ENCODE results near the gene PDE7B.

PDE7B gene

DNA sequence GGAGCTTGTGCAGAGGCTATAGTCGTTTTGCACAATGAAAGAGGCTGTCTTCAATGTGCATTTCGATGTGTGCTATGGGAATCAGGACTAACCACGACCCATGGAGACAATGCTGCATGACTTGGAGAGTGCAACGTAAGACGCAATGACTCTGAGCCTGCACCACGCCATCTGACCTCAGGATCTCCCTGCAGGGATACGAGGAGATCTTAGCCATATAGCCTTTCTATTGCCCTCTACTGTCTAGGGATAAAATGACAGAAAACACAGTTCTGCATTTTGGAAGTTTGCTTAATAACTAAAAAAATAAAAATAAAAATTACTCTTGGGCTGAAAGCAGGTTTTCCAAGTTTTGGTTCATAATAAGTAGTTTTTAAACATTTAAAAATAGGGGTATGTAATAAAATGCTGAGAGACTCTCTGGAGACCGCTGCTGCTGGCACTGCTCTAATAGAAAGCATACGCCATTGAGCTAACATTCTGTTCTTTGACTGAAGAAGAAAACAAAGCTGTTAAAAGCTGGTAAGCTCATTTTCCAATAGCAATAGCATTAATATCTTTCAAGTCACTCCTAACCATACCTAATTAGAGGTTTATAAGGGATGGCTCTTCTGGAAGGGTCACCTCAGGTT is 87.2 kb downstream of the PDE7B start:
- H3K9ac ChIP-seq (ENCODE audit: low read length) = no peak overlapping the region
- H3K36me3 ChIP-seq (ENCODE audit: insufficient read depth, low read length) = no peaks in the 10 kb centered on the region
- no peaks in the 10 kb centered on the region for H3K27me3 ChIP-seq (ENCODE audit: control insufficient read depth in 1 of 2, insufficient read depth in 2 of 2, low read length in 2 of 2)
- H3K27ac ChIP-seq (ENCODE audit: low read depth, low read length) = no peak overlapping the region
- H3K9me3 ChIP-seq (ENCODE audit: low read length) = no peaks in the 10 kb centered on the region
- H3K4me3 ChIP-seq (ENCODE audit: low read depth in 1 of 2, low read length in 2 of 2) = no peak overlapping the region
- H3K4me1 ChIP-seq (ENCODE audit: insufficient read depth, low read length) = no peaks in the 10 kb centered on the region

DNA sequence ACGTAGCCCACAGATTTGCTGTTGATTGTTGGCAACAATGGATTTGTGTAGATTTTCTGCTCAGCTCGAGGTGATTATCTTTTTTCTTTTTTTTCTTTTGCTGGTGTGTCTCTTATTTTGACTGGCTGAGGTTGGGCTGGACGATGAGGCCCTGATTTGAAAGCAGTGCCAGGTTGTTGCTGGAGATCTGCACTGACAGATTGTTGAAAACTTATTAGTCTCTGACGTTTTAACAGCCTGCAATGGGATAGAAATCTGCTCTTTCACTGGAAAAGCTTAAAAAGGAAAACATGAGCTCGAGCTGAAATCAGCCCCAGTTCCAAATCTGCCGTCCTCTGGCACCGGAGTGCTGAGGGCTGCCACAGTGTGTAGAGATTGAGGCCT is 87.7 kb downstream of the PDE7B start:
- no peak overlapping the region for H3K4me3 ChIP-seq (ENCODE audit: low read depth in 1 of 2, low read length in 2 of 2)
- H3K9ac ChIP-seq (ENCODE audit: low read length) = no peak overlapping the region

DNA sequence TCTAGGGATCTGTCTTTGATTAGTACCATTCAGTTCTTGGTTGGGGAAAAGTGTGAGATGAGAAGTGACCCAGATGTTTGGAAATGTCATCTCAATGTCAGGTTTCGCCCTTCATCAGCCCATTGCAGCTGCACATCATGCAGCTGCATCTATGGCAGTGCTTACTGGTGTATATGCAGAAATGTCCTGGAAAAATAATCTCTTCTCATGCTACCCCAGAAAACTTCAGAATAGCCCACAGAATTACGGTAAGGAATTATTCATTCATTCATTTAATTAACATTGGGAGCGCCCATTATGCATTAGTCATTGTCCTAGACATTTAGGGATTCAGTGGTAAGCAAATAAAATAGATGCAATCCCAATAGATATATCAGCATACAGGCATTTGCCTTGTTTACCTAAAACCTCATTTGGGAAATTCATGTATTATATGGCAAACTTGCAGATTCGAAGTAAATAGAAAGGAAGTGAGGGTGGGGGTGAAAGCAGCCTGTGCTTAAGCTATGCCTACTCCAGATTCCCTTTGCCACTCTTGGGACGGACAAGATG is 89.2 kb downstream of the PDE7B start:
- no peaks in the 10 kb centered on the region for H3K27me3 ChIP-seq (ENCODE audit: control insufficient read depth in 1 of 2, insufficient read depth in 2 of 2, low read length in 2 of 2)
- H3K4me1 ChIP-seq (ENCODE audit: insufficient read depth, low read length) = no peaks in the 10 kb centered on the region
- H3K36me3 ChIP-seq (ENCODE audit: insufficient read depth, low read length) = no peaks in the 10 kb centered on the region
- H3K9me3 ChIP-seq (ENCODE audit: low read length) = no peaks in the 10 kb centered on the region
- H3K4me3 ChIP-seq (ENCODE audit: low read depth in 1 of 2, low read length in 2 of 2) = no peak overlapping the region
- H3K27ac ChIP-seq (ENCODE audit: low read depth, low read length) = no peak overlapping the region
- H3K9ac ChIP-seq (ENCODE audit: low read length) = no peak overlapping the region

More for the DNA sequence above, 87.7 kb downstream of the PDE7B start:
- Histone ChIP-seq H3K27ac (ENCODE audit: low read depth, low read length) (no peak overlapping the region), H3K27me3 (ENCODE audit: control insufficient read depth in 1 of 2, insufficient read depth in 2 of 2, low read length in 2 of 2) (no peaks in the 10 kb centered on the region), H3K9me3 (ENCODE audit: low read length) (no peaks in the 10 kb centered on the region), H3K36me3 (ENCODE audit: insufficient read depth, low read length) (no peaks in the 10 kb centered on the region), H3K4me1 (ENCODE audit: insufficient read depth, low read length) (no peaks in the 10 kb centered on the region)

DNA sequence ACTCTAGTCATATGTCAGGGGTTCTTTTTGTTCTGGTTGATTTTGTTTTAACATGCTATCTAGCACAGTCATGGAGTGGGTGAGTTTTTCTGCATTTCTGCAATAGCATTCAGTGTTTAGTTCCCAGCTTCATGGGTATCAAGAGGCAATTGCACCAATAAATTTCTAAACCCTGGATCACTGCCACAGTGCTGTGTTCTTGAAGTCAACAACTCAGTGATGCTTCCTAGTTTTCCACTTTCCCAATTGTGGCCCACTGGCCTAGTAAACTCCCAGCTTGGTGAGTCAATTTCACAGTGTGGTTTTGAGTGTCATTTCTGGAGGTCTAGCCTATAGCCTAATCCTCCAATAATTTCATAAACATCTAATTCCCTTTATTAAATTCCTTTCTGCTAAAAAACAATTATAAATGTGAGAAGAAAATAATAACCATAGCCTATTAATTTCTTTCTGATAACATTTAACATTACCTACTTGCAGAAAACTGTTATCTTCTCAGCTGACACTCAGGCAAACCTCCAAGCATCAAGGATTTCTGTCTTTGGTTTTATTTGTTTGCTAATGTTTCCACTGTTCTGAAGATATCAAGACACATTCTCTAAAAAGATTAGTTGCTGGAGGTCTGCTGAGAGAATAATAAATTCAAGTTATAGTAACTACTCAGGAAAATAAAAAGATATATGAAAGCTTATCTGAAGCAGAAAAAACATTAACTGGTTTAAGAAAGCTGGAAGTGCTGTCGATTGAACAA is 89.9 kb downstream of the PDE7B start:
- no peak overlapping the region for H3K4me3 ChIP-seq (ENCODE audit: low read depth in 1 of 2, low read length in 2 of 2)
- H3K27ac ChIP-seq (ENCODE audit: low read depth, low read length) = no peak overlapping the region
- no peaks in the 10 kb centered on the region for H3K27me3 ChIP-seq (ENCODE audit: control insufficient read depth in 1 of 2, insufficient read depth in 2 of 2, low read length in 2 of 2)
- H3K36me3 ChIP-seq (ENCODE audit: insufficient read depth, low read length) = no peaks in the 10 kb centered on the region
- H3K9me3 ChIP-seq (ENCODE audit: low read length) = no peaks in the 10 kb centered on the region
- H3K9ac ChIP-seq (ENCODE audit: low read length) = no peak overlapping the region
- H3K4me1 ChIP-seq (ENCODE audit: insufficient read depth, low read length) = no peaks in the 10 kb centered on the region

DNA sequence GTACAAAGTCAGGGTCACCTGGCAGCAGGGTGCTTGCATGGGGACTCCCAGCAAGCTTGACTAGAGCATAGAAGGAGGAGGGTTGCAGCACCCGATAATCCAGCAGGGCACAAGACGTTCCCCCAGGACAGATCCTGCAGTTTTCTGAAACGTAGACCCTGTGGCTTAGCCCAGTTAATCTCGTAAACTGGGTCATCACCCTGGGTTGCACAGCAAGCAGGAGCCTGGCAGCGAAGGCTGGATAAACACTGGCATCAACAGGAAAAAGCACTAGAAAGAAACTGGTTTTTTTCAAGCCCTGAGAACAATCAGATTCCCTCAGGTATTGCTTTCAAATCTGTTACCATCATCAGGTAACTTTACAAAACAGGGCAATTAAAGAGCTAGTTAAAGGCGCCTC is 92.6 kb downstream of the PDE7B start:
- no peak overlapping the region for H3K27ac ChIP-seq (ENCODE audit: low read depth, low read length)
- no peaks in the 10 kb centered on the region for H3K4me1 ChIP-seq (ENCODE audit: insufficient read depth, low read length)
- no peak overlapping the region for H3K9ac ChIP-seq (ENCODE audit: low read length)
- no peaks in the 10 kb centered on the region for H3K9me3 ChIP-seq (ENCODE audit: low read length)
- H3K27me3 ChIP-seq (ENCODE audit: control insufficient read depth in 1 of 2, insufficient read depth in 2 of 2, low read length in 2 of 2) = no peaks in the 10 kb centered on the region
- H3K4me3 ChIP-seq (ENCODE audit: low read depth in 1 of 2, low read length in 2 of 2) = no peak overlapping the region
- no peaks in the 10 kb centered on the region for H3K36me3 ChIP-seq (ENCODE audit: insufficient read depth, low read length)

DNA sequence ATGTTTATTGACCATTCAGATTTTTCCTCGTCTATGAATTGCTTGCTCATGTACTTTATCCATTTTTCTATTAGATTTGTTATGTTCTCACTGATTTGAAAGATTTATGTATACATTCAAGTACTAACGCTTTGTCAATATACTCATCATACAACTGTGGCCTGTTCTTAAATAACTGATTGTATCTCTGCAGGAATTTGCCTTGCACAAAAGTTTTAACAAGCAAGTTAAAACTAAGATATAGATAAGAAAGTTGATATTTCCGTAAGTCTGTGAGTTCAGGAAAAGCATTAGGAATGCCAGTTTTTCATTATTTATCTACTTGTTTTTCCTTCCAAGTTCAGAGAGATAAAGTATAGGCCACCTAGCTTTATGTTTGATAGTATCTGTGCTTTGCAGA is 95.2 kb downstream of the PDE7B start:
- no peaks in the 10 kb centered on the region for H3K9me3 ChIP-seq (ENCODE audit: low read length)
- no peaks in the 10 kb centered on the region for H3K36me3 ChIP-seq (ENCODE audit: insufficient read depth, low read length)
- H3K9ac ChIP-seq (ENCODE audit: low read length) = no peak overlapping the region
- H3K4me1 ChIP-seq (ENCODE audit: insufficient read depth, low read length) = no peaks in the 10 kb centered on the region
- no peak overlapping the region for H3K4me3 ChIP-seq (ENCODE audit: low read depth in 1 of 2, low read length in 2 of 2)
- H3K27ac ChIP-seq (ENCODE audit: low read depth, low read length) = no peak overlapping the region
- no peaks in the 10 kb centered on the region for H3K27me3 ChIP-seq (ENCODE audit: control insufficient read depth in 1 of 2, insufficient read depth in 2 of 2, low read length in 2 of 2)

DNA sequence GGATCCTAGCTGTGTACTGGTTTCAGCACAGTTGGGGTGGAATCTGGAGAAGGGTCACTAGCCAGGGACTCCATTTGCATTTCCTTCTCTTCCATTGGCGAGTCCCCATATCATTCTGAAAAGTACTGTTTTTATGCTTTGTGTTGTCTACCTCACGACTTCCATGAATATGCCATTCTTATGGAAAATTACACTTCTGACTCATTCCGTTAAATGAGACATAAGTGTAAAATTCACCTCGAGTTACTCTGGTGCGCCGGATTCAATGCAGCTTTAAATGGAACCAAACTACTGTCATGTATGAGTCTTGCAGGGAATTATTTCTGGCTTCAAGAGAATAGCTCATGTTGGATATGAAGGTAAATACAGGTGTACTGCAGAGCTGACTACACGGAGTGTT is 99.2 kb downstream of the PDE7B start:
- Histone ChIP-seq H3K4me1 (ENCODE audit: insufficient read depth, low read length) (no peaks in the 10 kb centered on the region), H3K9me3 (ENCODE audit: low read length) (no peaks in the 10 kb centered on the region), H3K9ac (ENCODE audit: low read length) (no peak overlapping the region), H3K27me3 (ENCODE audit: control insufficient read depth in 1 of 2, insufficient read depth in 2 of 2, low read length in 2 of 2) (no peaks in the 10 kb centered on the region), H3K4me3 (ENCODE audit: low read depth in 1 of 2, low read length in 2 of 2) (no peak overlapping the region), H3K36me3 (ENCODE audit: insufficient read depth, low read length) (no peaks in the 10 kb centered on the region), H3K27ac (ENCODE audit: low read depth, low read length) (no peak overlapping the region)

DNA sequence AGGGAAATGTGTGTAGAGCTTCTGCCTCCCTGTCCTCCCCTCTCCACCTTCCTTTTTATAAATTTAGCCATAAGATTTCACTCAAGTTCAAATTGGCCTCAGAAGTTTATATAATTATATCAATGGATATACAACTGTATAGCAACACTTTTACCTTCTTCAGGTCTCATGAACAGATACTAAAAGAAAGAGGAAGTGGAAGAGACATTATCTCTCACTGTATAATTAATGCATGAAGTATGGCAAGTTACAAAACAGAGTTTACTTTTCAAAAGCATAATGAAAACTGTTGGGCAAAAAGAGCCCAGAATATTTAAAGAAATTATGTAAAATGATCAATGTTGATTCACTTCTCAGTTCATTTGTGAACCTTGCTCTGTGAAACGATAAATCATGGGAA is 99.7 kb downstream of the PDE7B start:
- no peaks in the 10 kb centered on the region for H3K36me3 ChIP-seq (ENCODE audit: insufficient read depth, low read length)
- no peaks in the 10 kb centered on the region for H3K9me3 ChIP-seq (ENCODE audit: low read length)
- no peak overlapping the region for H3K4me3 ChIP-seq (ENCODE audit: low read depth in 1 of 2, low read length in 2 of 2)
- no peaks in the 10 kb centered on the region for H3K27me3 ChIP-seq (ENCODE audit: control insufficient read depth in 1 of 2, insufficient read depth in 2 of 2, low read length in 2 of 2)
- H3K4me1 ChIP-seq (ENCODE audit: insufficient read depth, low read length) = no peaks in the 10 kb centered on the region
- H3K27ac ChIP-seq (ENCODE audit: low read depth, low read length) = no peak overlapping the region
- no peak overlapping the region for H3K9ac ChIP-seq (ENCODE audit: low read length)

DNA sequence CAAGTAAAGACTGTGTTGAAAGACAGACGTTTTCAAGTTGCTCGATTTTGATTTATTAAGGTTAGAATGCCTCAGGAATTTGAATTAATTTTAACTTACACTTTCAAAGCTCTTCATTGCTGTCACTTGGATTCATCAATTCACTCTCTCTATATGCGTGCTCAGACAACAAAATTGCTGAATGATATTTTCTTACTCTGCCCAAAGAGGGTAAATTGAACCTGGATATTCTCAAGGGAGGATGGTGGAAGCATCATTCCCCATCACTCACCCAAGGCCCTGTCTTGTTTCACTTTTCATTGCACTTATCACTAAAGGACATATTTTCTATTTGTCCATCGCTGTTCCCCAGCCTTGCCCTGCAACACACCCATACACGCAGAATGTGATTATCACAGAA is 102.3 kb downstream of the PDE7B start:
- Histone ChIP-seq H3K36me3 (ENCODE audit: insufficient read depth, low read length) (no peaks in the 10 kb centered on the region), H3K9ac (ENCODE audit: low read length) (no peak overlapping the region), H3K9me3 (ENCODE audit: low read length) (no peaks in the 10 kb centered on the region), H3K4me3 (ENCODE audit: low read depth in 1 of 2, low read length in 2 of 2) (no peak overlapping the region), H3K27me3 (ENCODE audit: control insufficient read depth in 1 of 2, insufficient read depth in 2 of 2, low read length in 2 of 2) (no peaks in the 10 kb centered on the region), H3K4me1 (ENCODE audit: insufficient read depth, low read length) (no peaks in the 10 kb centered on the region), H3K27ac (ENCODE audit: low read depth, low read length) (no peak overlapping the region)

DNA sequence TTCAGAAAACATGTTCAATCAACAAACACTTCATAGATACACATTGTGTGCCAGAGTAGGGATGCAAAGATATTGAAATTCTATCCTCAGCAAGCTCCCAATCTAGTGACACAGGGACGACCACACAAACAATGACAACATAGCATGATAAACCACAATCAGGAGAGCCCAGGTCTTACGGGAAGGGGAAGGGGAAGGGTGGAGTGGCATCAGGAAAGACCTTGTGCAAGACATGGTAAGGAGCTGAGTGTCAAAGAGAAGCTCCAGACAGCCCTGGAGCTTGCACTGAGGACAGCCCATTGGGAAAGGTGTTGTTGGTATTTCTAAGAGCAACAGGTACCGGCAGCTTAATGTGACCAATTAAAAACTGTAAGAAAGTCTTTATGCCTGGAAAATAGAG is 103.6 kb downstream of the PDE7B start:
- Histone ChIP-seq H3K27me3 (ENCODE audit: control insufficient read depth in 1 of 2, insufficient read depth in 2 of 2, low read length in 2 of 2) (no peaks in the 10 kb centered on the region), H3K4me3 (ENCODE audit: low read depth in 1 of 2, low read length in 2 of 2) (no peak overlapping the region), H3K4me1 (ENCODE audit: insufficient read depth, low read length) (no peaks in the 10 kb centered on the region), H3K9ac (ENCODE audit: low read length) (no peak overlapping the region), H3K36me3 (ENCODE audit: insufficient read depth, low read length) (no peaks in the 10 kb centered on the region), H3K9me3 (ENCODE audit: low read length) (no peaks in the 10 kb centered on the region), H3K27ac (ENCODE audit: low read depth, low read length) (no peak overlapping the region)

DNA sequence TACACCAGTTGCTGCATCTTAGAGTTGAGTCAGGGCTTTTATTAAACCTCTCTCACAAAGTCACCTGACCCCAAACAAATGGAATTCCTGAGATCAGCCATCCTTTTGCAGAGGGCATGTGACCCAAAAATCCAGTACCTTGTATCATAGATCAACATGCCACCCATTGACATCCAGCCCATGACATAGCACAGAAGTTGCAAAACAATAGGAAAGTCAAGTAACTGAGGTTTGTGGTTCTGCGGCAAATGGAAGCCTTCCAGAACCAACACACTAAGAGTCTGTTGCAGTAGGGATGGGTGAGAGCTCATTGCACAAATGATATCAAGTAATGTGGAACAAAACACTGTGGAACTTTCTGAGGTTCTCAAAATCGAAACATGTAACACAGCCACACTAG is 111.2 kb downstream of the PDE7B start:
- no peaks in the 10 kb centered on the region for H3K4me1 ChIP-seq (ENCODE audit: insufficient read depth, low read length)

DNA sequence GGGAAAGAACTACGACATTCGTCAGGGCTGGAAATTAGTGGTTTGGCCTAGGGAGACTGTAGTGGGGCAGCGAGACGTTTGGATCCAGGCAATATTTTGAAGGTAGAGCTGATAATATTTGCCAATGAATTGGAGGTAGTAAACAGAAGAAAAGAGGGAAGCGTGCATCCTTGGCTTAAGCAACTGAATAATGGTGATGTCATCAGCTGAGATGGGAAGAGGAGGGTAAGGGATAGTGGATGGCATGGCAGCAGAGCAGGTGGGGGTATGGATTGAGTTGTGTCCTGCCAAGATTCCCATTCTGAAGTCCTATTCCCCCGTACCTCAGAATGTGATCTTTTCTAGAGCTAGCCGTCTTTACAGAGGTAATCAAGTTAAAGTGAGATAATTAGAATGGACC is 119.2 kb downstream of the PDE7B start:
- Histone ChIP-seq H3K27me3 (ENCODE audit: control insufficient read depth in 1 of 2, insufficient read depth in 2 of 2, low read length in 2 of 2) (no peaks in the 10 kb centered on the region), H3K36me3 (ENCODE audit: insufficient read depth, low read length) (no peaks in the 10 kb centered on the region), H3K27ac (ENCODE audit: low read depth, low read length) (no peak overlapping the region), H3K9ac (ENCODE audit: low read length) (no peak overlapping the region), H3K9me3 (ENCODE audit: low read length) (no peaks in the 10 kb centered on the region), H3K4me3 (ENCODE audit: low read depth in 1 of 2, low read length in 2 of 2) (no peak overlapping the region), H3K4me1 (ENCODE audit: insufficient read depth, low read length) (no peaks in the 10 kb centered on the region)

More for the DNA sequence above, 111.2 kb downstream of the PDE7B start:
- H3K4me3 ChIP-seq (ENCODE audit: low read depth in 1 of 2, low read length in 2 of 2) = no peak overlapping the region
- H3K9me3 ChIP-seq (ENCODE audit: low read length) = no peaks in the 10 kb centered on the region
- H3K27me3 ChIP-seq (ENCODE audit: control insufficient read depth in 1 of 2, insufficient read depth in 2 of 2, low read length in 2 of 2) = no peaks in the 10 kb centered on the region
- H3K9ac ChIP-seq (ENCODE audit: low read length) = no peak overlapping the region
- no peak overlapping the region for H3K27ac ChIP-seq (ENCODE audit: low read depth, low read length)
- no peaks in the 10 kb centered on the region for H3K36me3 ChIP-seq (ENCODE audit: insufficient read depth, low read length)
